Measurements from ENCODE around the gene C2orf80. TPM values are rescaled to one million over a fixed set of nuclear protein-coding genes. Genes with fewer than 3 reads are reported as not detected.
"Not testable (repeated sequence)": the region's sequence is repeated elsewhere in the genome, so short reads cannot be mapped to it uniquely, and the experiment has no call there.

Gene C2orf80
- not detected in 2 replicates for total RNA-seq (2014; rRNA removed; shearing (Covaris generic))
- polyA plus RNA-seq (2014; cell fraction: nucleus; rRNA removed): not detected in 2 replicates

- DNase-seq (ENCODE audit: extremely low read depth, low read depth): no peak
Observed at GRCh38 chr2:208189810-208190503, at the start of gene C2orf80. Gene C2orf80, minus strand, starts transcription at chr2:208190030. Its CDS starts 3,044 bp downstream, at chr2:208186986.

- no peak for DNase-seq (ENCODE audit: extremely low read depth, low read depth)
Observed at GRCh38 chr2:208235860-208236259, 46.0 kb upstream of the C2orf80 start.

- DNase-seq (ENCODE audit: extremely low read depth, low read depth): no peak
Observed at GRCh38 chr2:208234786-208235185, 45.0 kb upstream of the C2orf80 start.

GRCh38 chr2:208228476-208228875 is 38.6 kb upstream of the C2orf80 start:
- DNase-seq (ENCODE audit: extremely low read depth, low read depth): no peak

GRCh38 chr2:208227581-208228232 is 37.9 kb upstream of the C2orf80 start:
- no peak for DNase-seq (ENCODE audit: extremely low read depth, low read depth)

- no peak for DNase-seq (ENCODE audit: extremely low read depth, low read depth)
Observed at GRCh38 chr2:208224802-208225201, 35.0 kb upstream of the C2orf80 start.

- no peak for DNase-seq (ENCODE audit: extremely low read depth, low read depth)
Observed at GRCh38 chr2:208222351-208222750, 32.5 kb upstream of the C2orf80 start.

GRCh38 chr2:208221873-208222272 is 32.0 kb upstream of the C2orf80 start:
- not testable (repeated sequence) for DNase-seq (ENCODE audit: extremely low read depth, low read depth)

- DNase-seq (ENCODE audit: extremely low read depth, low read depth): no peak
Observed at GRCh38 chr2:208210688-208211451, 21.0 kb upstream of the C2orf80 start.

GRCh38 chr2:208208335-208209085 is 18.7 kb upstream of the C2orf80 start:
- no peak for DNase-seq (ENCODE audit: extremely low read depth, low read depth)

GRCh38 chr2:208207769-208208168 is 17.9 kb upstream of the C2orf80 start:
- DNase-seq (ENCODE audit: extremely low read depth, low read depth): no peak

- DNase-seq (ENCODE audit: extremely low read depth, low read depth): no peak
Observed at GRCh38 chr2:208204166-208204565, 14.3 kb upstream of the C2orf80 start.

GRCh38 chr2:208195531-208195930 is 5.7 kb upstream of the C2orf80 start:
- DNase-seq (ENCODE audit: extremely low read depth, low read depth): no peak

GRCh38 chr2:208192611-208193236 is 2.9 kb upstream of the C2orf80 start:
- DNase-seq (ENCODE audit: extremely low read depth, low read depth): no peak

- no peak for DNase-seq (ENCODE audit: extremely low read depth, low read depth)
Observed at GRCh38 chr2:208189069-208189809, 591 bp downstream of the C2orf80 start.

GRCh38 chr2:208186893-208187292 is 2.9 kb downstream of the C2orf80 start:
- no peak for DNase-seq (ENCODE audit: extremely low read depth, low read depth)

GRCh38 chr2:208186465-208186864 is 3.4 kb downstream of the C2orf80 start:
- no peak for DNase-seq (ENCODE audit: extremely low read depth, low read depth)

- no peak for DNase-seq (ENCODE audit: extremely low read depth, low read depth)
Observed at GRCh38 chr2:208183972-208184705, 5.7 kb downstream of the C2orf80 start.

GRCh38 chr2:208183526-208183925 is 6.3 kb downstream of the C2orf80 start:
- DNase-seq (ENCODE audit: extremely low read depth, low read depth): no peak
